Large intestine (tissue), 3 donors: ENCODE data around the gene ZNF664. TPM values are rescaled to one million over a fixed set of nuclear protein-coding genes. Genes with fewer than 3 reads are reported as not detected.

Experiments used
- DNase-seq, 2 donors: peaks; one replicate each; pipeline versions ENCODE4 v3.0.0 to v3.0.0-alpha.2; 2013
- H3K27ac ChIP-seq: one replicate; pipeline ENCODE4 v1.5.1; 2013; ENCODE audit warnings: low read length
- H3K27me3 ChIP-seq: 2 replicates; pipeline ENCODE4 v1.6.1; 2013; ENCODE audit warnings: low read length; ENCODE audit not compliant: control insufficient read depth, insufficient read depth
- H3K36me3 ChIP-seq: 2 replicates; pipeline ENCODE4 v1.6.1; 2013; ENCODE audit warnings: low read length; ENCODE audit not compliant: control insufficient read depth, insufficient read depth
- H3K4me1 ChIP-seq: one replicate; pipeline ENCODE4 v1.6.1; 2013; ENCODE audit warnings: low read length; ENCODE audit not compliant: control insufficient read depth, insufficient read depth
- H3K4me3 ChIP-seq: one replicate; pipeline ENCODE4 v1.5.1; 2013; ENCODE audit warnings: low read length
- H3K9me3 ChIP-seq: one replicate; pipeline ENCODE4 v1.6.1; 2013; ENCODE audit warnings: mild to moderate bottlenecking, low read depth, low read length, moderate library complexity; ENCODE audit not compliant: control insufficient read depth
- WGBS: methylation state at CpG from one replicate; pipeline ENCODE4 v1.1.5; 2013; ENCODE audit warnings: low lambda C conversion rate; ENCODE audit not compliant: insufficient coverage; 5-methylcytosine and 5-hydroxymethylcytosine counted together
- polyA plus RNA-seq: library from polyadenylated mRNA; unstranded; fragments of 120-200 nt; gene quantifications from one replicate; pipeline ENCODE4 v1.2.1, GENCODE V29; 2013

The ZNF664 gene
- polyA plus RNA-seq, 1 donor, result 138 TPM

GRCh38 chr12:124059752-124060151 lies 86.7 kb downstream of the ZNF664 start:
- Histone ChIP-seq H3K4me3 (no peak overlapping the region), H3K36me3 (no peaks in the 10 kb centered on the region), H3K27ac (no peak overlapping the region), H3K27me3 (no peaks in the 10 kb centered on the region), H3K4me1 (no peaks in the 10 kb centered on the region), H3K9me3 (no peaks in the 10 kb centered on the region)
- WGBS, result 100% methylated on average over 2 of the region's 3 CpGs
- no peak for DNase-seq

Other genes with a start within 250 kb of the ZNF664 start
- 1.0 TPM for gene DNAH10, start 210.9 kb upstream of the ZNF664 start, polyA plus RNA-seq
- gene CCDC92, start 384 bp upstream of the ZNF664 start, polyA plus RNA-seq, result 36.2 TPM